HL-60/S4 (cell line): ENCODE results near the gene METTL22.

ENCODE experiments used
- in situ Hi-C: fragments of 300-500 bp; cut with MboI; formaldehyde crosslinking; loops from 2 replicates; pipeline ENCODE4 v1.14.3; 2022; ENCODE audit warnings: low sequenced_read_pairs

The METTL22 gene

DNA sequence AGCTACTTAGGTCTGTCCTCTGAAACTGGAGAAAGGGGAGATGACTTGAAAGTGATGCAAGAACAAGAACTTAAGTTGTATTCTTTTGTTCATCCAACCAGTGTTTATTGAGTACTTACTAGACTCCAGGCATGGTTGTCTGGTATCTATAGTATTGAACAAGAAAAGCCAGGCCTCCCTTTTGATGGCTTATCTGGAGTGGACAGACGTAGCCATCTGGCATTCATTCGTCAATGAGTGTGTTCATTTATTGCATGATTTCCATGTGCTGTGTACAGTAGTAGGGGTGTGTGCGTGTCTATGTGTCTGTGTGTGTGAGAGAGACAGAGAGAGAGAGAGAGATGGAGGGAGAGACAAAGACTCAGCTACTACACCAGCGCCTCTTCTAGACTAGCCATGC, 62.1 kb downstream of the METTL22 start:
- in situ Hi-C loops, result no loop called here

DNA sequence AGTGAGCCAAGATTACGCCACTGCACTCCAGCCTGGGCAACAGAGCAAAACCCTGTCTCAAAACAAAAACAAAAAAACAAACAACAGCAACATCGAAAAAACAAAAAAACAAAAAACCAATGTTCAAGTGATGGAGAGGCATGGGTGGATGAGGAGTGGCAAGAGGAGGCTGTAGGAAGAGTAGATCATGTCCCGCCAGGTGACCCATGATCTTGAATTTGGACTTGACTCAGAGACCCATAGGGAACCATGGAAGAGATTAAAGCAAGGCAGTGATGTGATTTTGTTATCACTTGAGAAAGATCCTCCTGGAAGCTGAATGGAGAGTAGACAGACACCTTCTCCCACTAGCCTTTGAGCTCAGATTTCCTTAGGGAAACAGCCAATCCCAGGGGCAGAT, 64.1 kb downstream of the METTL22 start:
- in situ Hi-C loops, result no loop called here

DNA sequence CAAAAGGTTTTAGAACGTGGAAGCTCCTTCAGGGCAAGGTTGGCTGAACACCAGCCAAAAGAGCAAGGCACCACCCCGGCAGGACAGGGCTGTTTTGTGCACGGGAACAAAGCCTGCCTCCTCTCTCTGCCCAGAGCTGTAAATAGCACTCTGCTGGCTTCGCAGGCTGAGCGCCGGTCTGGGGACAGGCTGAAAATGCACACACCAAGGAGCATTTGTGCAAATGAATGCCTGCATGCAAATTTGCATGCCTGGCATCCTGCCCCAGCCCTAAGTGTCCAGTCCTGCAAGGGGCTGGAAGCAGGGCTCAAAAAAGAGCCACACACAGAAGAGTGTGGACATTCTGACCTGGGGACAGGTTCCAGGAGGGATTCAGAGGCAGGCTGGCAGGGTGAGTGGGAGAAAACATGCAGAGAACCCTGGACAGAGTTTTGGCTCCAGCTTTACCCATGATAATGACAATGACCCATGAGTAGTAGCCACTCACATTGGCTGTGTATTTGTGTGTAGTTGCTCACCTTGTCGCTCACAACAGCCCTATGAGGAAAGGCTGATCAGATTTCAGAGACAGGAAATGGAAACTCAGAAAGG, 64.6 kb downstream of the METTL22 start:
- in situ Hi-C loops, result no loop called here

DNA sequence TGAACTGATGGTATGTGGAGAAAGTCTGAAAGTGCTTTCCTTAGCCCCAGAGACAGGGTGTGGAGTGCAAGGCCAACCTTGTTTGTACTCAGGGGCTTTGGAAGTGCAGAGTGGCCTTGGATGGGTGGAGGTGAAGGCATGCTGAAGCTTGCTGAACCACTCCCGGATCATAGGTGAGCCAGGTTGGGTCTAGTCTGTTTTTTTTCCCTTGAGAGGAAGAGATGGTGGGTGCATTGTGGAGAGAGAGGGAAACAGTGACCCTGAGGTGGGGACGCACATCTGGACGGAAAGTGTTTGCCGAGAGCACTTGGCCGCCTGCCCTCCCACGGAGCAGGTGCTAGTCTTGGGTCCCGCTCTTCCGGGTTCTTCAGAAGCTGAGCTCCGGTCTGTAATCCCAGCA, 65.4 kb downstream of the METTL22 start:
- in situ Hi-C loops, result no loop called here

DNA sequence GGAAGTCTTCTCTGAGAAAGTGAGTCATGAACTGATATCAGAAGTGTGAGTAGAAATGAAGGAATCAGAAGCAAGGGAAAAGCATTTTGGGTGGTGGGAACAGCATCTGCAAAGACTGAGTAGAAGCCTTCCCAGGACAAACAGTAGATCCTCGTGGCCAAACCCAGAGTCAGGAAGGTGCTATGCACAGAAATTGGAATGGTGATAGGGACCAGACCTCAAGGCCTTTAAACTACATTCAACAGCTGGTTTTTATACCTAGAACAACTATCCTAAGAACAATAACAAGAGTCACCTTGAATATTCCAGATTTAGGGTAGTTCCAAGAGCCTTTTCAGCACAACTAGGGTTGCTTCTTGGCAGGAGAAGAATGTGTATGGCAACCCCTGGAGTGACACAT, 68.2 kb downstream of the METTL22 start:
- in situ Hi-C loops, result no loop called here

DNA sequence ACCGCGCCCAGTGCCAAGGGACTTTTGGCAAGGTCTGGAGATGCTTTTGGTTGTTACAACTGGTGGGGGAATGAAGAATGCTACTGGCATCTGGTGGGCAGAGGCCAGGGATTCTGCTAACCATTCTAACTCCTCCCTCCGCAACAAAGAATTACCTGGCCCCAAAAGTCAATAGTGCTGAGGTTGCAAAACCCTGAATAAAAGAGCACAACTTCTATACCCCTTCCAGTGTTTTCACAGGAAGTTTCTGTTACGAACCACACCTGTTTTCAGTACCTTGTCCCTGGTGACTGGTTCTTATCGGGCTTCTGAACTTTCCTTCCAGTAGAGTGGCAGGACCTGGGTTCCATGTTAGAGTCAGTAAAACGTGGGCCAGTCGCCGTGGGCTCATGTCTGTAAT, 70.2 kb downstream of the METTL22 start:
- in situ Hi-C loops, result no loop called here

DNA sequence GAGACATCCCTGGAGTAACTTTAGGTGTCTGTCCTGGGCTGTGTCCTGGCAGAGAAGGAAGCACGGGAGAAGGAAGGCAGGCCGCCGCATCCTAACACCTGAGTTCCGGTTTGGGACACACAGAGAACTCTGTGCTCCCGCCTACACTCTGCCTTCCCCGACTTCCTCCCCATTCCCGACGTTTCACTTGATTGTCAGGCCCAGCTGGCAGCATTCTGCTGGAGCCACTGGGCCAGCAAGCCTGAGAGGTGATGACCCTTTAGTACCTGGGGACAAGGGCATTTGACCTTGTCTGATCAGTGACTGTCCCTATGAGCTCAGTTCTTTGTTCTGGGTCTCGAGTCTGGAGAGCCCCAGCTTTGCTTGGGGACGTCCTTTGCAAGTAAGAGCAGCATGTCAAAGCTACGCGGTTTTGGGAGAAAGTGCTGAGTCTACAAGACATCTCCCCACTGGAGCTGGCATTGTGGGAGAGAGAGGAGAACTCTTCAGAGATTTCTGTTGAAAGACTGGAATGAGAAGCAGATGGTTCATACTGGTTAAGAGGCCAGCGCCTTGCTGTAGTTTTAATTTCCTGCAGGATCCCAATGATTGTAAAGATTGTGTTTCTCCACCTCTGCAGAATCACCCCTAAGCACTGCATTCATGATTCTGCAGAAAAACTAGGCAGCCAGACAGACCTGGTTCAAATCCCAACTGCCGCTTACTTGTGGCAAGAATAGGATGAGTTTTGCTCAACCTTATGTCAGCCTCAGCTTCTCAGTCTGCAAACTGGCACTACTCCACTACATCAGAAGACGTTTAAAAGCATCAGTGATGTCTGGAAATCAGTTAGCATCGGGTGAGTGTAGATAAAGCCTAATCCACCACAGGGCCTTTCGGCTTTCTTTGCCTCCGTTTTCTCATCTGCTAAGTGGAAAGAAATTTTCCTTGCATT, 73.6 kb downstream of the METTL22 start:
- in situ Hi-C loops, result no loop called here

DNA sequence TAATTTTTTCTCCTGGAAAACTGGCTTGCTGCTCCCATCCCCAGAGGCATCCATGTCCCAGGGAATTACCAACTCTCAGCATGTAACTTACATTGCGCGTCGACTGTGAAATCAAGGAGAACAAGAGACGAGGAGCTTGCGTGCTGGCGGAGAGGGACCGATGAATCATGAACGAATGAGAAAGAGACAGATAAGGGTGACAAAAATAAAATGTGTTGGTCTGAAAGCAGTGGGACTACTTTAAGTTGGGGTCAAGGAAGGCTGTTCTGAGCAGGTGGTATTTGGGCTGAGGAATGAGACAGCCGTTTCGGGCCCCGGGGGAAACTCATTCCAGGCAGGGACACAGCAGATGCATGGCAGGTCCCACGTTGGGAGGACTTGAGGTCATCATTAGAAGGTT, 75.4 kb downstream of the METTL22 start:
- in situ Hi-C loops, result no loop called here

DNA sequence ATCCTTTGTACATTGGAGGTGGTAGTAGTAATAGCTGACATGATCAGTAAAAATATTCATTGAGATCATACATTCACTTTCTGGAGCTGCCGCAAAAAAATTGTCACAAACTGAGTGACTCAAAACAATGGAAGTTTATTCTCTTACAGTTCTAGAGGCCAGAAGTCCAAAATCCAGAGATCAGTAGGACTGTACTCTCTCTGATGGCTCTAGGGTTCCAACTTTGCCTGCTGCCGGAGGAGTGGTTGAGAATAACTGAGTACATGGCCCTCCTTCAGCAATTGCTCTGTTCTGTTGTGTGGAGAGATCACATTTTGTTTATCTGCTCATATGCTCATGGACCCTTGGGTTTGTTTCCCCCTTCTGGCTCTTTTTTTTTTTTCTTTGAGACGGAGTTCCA, 76.5 kb downstream of the METTL22 start:
- in situ Hi-C loops, result no loop called here
